ENCODE measurements around the gene CCL21.
A peak's percentile ranks its signal among the peaks of the same experiment; 100 is the strongest.

The CCL21 gene

GRCh38 chr9:34675048-34675714 lies 34.8 kb downstream of the CCL21 start:
- Histone ChIP-seq H3K4me3 (no peak overlapping the region), H3K4me1 (no peaks in the 10 kb centered on the region), H3K36me3 (peaks cover 0 to 10% (median 7%) of the 10 kb centered on the region in 3 donors), H3K27me3 (no peaks in the 10 kb centered on the region), H3K27ac (no peak overlapping the region), H3K9me3 (no peaks in the 10 kb centered on the region)
- intact Hi-C loops (cut with DNase I; ENCODE audit: low total_unique reads): no loop called here
- peak in 1 of 2 donors; percentile 54 for DNase-seq
- peak; percentile 27 to 41 for TF ChIP-seq CTCF (IDR thresholded peaks at IDR 0.05)

GRCh38 chr9:34674440-34674839 lies 35.5 kb downstream of the CCL21 start:
- H3K4me3 ChIP-seq: no peak overlapping the region
- intact Hi-C loops (cut with DNase I; ENCODE audit: low total_unique reads): no loop called here
- H3K27ac ChIP-seq: no peak overlapping the region
- H3K4me1 ChIP-seq: no peaks in the 10 kb centered on the region
- no peak for TF ChIP-seq CTCF (IDR thresholded peaks at IDR 0.05)
- DNase-seq: no peak
- no peaks in the 10 kb centered on the region for H3K9me3 ChIP-seq
- H3K36me3 ChIP-seq: peaks cover 0 to 11% (median 7%) of the 10 kb centered on the region in 3 donors
- no peaks in the 10 kb centered on the region for H3K27me3 ChIP-seq

GRCh38 chr9:34671307-34671706 lies 38.6 kb downstream of the CCL21 start:
- Histone ChIP-seq H3K36me3 (peaks cover 0 to 27% (median 14%) of the 10 kb centered on the region in 3 donors), H3K4me3 (no peak overlapping the region), H3K4me1 (peaks cover 0 to 14% (median 10%) of the 10 kb centered on the region in 4 donors), H3K9me3 (no peaks in the 10 kb centered on the region), H3K27me3 (no peaks in the 10 kb centered on the region), H3K27ac (no peak overlapping the region)
- TF ChIP-seq CTCF (IDR thresholded peaks at IDR 0.05): no peak
- no peak for DNase-seq
- intact Hi-C loops (cut with DNase I; ENCODE audit: low total_unique reads): no loop called here

GRCh38 chr9:34669809-34670562 lies 40.0 kb downstream of the CCL21 start:
- peaks cover 0 to 17% (median 12%) of the 10 kb centered on the region in 4 donors for H3K4me1 ChIP-seq
- no peak for TF ChIP-seq CTCF (IDR thresholded peaks at IDR 0.05)
- no peaks in the 10 kb centered on the region for H3K9me3 ChIP-seq
- peaks cover 0 to 27% (median 10%) of the 10 kb centered on the region in 3 donors for H3K36me3 ChIP-seq
- H3K27me3 ChIP-seq: no peaks in the 10 kb centered on the region
- H3K4me3 ChIP-seq: no peak overlapping the region
- no peak overlapping the region for H3K27ac ChIP-seq
- no peak for DNase-seq
- intact Hi-C loops (cut with DNase I; ENCODE audit: low total_unique reads): no loop called here

GRCh38 chr9:34665381-34666250 lies 44.3 kb downstream of the CCL21 start:
- peak overlapping the region; percentile 67 to 85 for H3K4me3 ChIP-seq
- H3K27ac ChIP-seq: peak overlapping the region; percentile 96 to 98
- peak; percentile 96 to 98 for DNase-seq
- H3K9me3 ChIP-seq: no peaks in the 10 kb centered on the region
- peaks cover 0 to 31% (median 18%) of the 10 kb centered on the region in 4 donors for H3K4me1 ChIP-seq
- TF ChIP-seq CTCF (IDR thresholded peaks at IDR 0.05): peak in 1 of 2 experiments; percentile 15
- no peaks in the 10 kb centered on the region for H3K27me3 ChIP-seq
- intact Hi-C loops (cut with DNase I; ENCODE audit: low total_unique reads): no loop called here
- peaks cover 5 to 47% (median 17%) of the 10 kb centered on the region in 3 donors for H3K36me3 ChIP-seq

Measured in tibial artery (tissue), 4 donors.